ENCODE measurements around the gene XIRP2. TPM values are rescaled to one million over a fixed set of nuclear protein-coding genes. Genes with fewer than 3 reads are reported as not detected.
A peak's percentile ranks its signal among the peaks of the same experiment; 100 is the strongest.

Gene XIRP2
- total and polyA plus RNA-seq, 2 of the 13 experiments (the other 11 are each of a cell fraction or from before 2014, with no cell fraction given): 0.04 to 0.05 TPM

DNA sequence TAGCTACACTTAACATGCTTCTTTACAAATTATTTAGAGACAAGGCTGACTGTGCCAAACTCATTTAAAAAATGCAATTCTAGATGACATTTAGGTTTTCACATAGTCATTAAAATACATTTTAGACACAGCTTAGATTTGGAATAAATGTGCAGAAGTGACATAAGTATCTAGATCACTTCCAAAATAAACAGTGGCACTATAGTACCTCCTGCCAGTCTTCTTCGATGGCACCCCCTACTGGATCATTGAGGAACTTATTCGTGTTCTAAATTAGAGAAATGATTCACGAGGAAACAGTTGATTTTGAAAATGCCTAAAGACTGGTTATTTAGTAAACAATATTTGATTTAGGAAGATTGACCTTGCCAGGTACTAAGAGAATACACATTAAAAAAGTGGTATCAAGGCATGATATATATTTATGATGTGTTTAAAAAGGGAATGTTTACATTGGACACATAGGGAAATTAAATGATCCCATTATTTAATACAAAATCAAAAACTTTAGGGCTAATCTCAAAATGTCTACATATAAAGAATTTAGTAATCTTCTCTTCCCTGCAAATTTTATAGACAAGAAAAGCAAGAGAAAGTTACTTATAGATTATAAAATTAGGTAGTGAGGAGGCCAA is 323.9 kb downstream of the XIRP2 start (continued):
- TF ChIP-seq, protein P1, sequence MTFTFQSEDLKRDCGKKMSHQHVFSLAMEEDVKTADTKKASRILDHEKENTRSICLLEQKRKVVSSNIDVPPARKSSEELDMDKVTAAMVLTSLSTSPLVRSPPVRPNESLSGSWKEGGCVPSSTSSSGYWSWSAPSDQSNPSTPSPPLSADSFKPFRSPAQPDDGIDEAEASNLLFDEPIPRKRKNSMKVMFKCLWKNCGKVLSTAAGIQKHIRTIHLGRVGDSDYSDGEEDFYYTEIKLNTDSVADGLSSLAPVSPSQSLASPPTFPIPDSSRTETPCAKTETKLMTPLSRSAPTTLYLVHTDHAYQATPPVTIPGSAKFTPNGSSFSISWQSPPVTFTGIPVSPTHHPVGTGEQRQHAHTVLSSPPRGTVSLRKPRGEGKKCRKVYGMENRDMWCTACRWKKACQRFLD (CRISPR knock-in tag; IDR thresholded peaks at IDR 0.05; ENCODE audit: borderline replicate concordance): no peak
- TF ChIP-seq SMYD3 (CRISPR knock-in tag; IDR thresholded peaks at IDR 0.05) (no peak), ESRRA (CRISPR knock-in tag; IDR thresholded peaks at IDR 0.05; ENCODE audit: low read depth) (no peak), JARID2 (CRISPR knock-in tag; IDR thresholded peaks at IDR 0.05; ENCODE audit: insufficient replicate concordance) (no peak)
- TF ChIP-seq, protein P2, sequence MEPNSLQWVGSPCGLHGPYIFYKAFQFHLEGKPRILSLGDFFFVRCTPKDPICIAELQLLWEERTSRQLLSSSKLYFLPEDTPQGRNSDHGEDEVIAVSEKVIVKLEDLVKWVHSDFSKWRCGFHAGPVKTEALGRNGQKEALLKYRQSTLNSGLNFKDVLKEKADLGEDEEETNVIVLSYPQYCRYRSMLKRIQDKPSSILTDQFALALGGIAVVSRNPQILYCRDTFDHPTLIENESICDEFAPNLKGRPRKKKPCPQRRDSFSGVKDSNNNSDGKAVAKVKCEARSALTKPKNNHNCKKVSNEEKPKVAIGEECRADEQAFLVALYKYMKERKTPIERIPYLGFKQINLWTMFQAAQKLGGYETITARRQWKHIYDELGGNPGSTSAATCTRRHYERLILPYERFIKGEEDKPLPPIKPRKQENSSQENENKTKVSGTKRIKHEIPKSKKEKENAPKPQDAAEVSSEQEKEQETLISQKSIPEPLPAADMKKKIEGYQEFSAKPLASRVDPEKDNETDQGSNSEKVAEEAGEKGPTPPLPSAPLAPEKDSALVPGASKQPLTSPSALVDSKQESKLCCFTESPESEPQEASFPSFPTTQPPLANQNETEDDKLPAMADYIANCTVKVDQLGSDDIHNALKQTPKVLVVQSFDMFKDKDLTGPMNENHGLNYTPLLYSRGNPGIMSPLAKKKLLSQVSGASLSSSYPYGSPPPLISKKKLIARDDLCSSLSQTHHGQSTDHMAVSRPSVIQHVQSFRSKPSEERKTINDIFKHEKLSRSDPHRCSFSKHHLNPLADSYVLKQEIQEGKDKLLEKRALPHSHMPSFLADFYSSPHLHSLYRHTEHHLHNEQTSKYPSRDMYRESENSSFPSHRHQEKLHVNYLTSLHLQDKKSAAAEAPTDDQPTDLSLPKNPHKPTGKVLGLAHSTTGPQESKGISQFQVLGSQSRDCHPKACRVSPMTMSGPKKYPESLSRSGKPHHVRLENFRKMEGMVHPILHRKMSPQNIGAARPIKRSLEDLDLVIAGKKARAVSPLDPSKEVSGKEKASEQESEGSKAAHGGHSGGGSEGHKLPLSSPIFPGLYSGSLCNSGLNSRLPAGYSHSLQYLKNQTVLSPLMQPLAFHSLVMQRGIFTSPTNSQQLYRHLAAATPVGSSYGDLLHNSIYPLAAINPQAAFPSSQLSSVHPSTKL (CRISPR knock-in tag; IDR thresholded peaks at IDR 0.05): peak; percentile 18; the same call in 1 of the 2 replicates

DNA sequence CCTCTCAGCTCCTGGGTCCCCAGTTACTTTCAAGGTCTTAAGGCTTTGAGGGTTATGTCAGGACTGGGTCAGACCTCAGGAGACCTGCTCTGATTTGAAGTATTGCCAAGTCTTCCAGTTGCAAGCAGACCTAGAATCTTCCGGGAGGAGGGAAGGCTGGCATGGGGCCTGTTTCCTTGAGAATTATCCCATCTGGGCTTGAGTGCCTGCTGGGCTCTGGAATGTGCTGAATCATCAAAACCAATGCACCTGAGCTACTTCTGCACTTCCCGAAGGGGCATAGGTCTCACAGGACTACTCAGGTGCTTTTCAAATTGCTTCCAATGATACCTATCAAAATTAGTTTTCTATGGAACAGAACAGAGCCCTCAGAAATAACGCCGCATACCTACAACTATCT is 327.3 kb downstream of the XIRP2 start:
- TF ChIP-seq ZNF430 (CRISPR knock-in tag; IDR thresholded peaks at IDR 0.05) (no peak), MAFK (conservative IDR thresholded peaks at IDR 0.05 in 1 of 2, IDR thresholded peaks at IDR 0.05 in 1 of 2; ENCODE audit: low read length in 2 of 2) (peak; percentile 96 to 98), FOXJ3 (CRISPR knock-in tag; IDR thresholded peaks at IDR 0.05; ENCODE audit: borderline replicate concordance) (no peak), ZNF44 (CRISPR knock-in tag; IDR thresholded peaks at IDR 0.05) (no peak), ZNF7 (CRISPR knock-in tag; IDR thresholded peaks at IDR 0.05) (no peak), IKZF1 (IDR thresholded peaks at IDR 0.05) (no peak), MAFF (IDR thresholded peaks at IDR 0.05; ENCODE audit: low read depth, low read length) (peak; percentile 97), ZNF616 (CRISPR knock-in tag; IDR thresholded peaks at IDR 0.05; ENCODE audit: low read depth) (no peak)
- TF ChIP-seq, protein P3, sequence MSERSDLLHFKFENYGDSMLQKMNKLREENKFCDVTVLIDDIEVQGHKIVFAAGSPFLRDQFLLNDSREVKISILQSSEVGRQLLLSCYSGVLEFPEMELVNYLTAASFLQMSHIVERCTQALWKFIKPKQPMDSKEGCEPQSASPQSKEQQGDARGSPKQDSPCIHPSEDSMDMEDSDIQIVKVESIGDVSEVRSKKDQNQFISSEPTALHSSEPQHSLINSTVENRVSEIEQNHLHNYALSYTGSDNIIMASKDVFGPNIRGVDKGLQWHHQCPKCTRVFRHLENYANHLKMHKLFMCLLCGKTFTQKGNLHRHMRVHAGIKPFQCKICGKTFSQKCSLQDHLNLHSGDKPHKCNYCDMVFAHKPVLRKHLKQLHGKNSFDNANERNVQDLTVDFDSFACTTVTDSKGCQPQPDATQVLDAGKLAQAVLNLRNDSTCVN (CRISPR knock-in tag; IDR thresholded peaks at IDR 0.05; ENCODE audit: borderline replicate concordance): no peak
- in situ Hi-C loops (cut with HindIII; ENCODE audit: extremely low pct_ligation_motif_present, low pct_unique_long_range_greater_than_20kb): loop anchor here (10.0 kb wide), 1 partner anchor 681 kb away; no protein-coding TSS in a partner anchor
- FAIRE-seq: no peak
- ATAC-seq: no peak
- no peaks in the 10 kb centered on the region for H3K79me2 ChIP-seq (ENCODE audit: insufficient read depth, low read length)
- CTCF ChIA-PET (ENCODE audit: low intra/inter-chr PET ratio, low total read pairs): no interaction called here
- POLR2A ChIA-PET: no interaction called here
- BruUV-seq (replicated peaks): no TSS peak
- no peak overlapping the region for H2AFZ ChIP-seq (ENCODE audit: low read length)
- no peak overlapping the region for H3K9ac ChIP-seq (ENCODE audit: insufficient read depth, low read depth, low read length)
- no peak overlapping the region for H3K27ac ChIP-seq (ENCODE audit: extremely low read length, insufficient read depth, low read length)
- H3K4me1 ChIP-seq (ENCODE audit: insufficient read depth, low read length): no peaks in the 10 kb centered on the region
- H4K20me1 ChIP-seq (ENCODE audit: insufficient read depth, low read length): no peaks in the 10 kb centered on the region
- DNase-seq (ENCODE audit: low spot score): no peak
- H3K4me3 ChIP-seq (replicated peaks in 1 of 3; ENCODE audit: insufficient read depth in 1 of 3, low read depth in 2 of 3, low read length in 3 of 3): no peak overlapping the region
- WGBS (ENCODE audit: low lambda C conversion rate): 43% methylated on average over 4 of the region's 4 CpGs
- no peak overlapping the region for H3K4me2 ChIP-seq (ENCODE audit: low read depth, low read length)
- H3K27me3 ChIP-seq (ENCODE audit: control insufficient read depth in 1 of 2, insufficient read depth in 2 of 2, low read length in 2 of 2): no peaks in the 10 kb centered on the region; a peak in 1 of 5 replicates
- no peaks in the 10 kb centered on the region for H3K9me3 ChIP-seq (ENCODE audit: low read length)
- H3K36me3 ChIP-seq (replicated peaks in 1 of 2; ENCODE audit: control insufficient read depth in 1 of 2, insufficient read depth in 2 of 2, low read length in 2 of 2): no peaks in the 10 kb centered on the region
- intact Hi-C loops (cut with micrococcal nuclease; ENCODE audit: unreplicated experiment): no loop called here
